HUES48 (cell line): ENCODE measurements around the gene VAT1L.

ENCODE experiments used
- H3K27ac ChIP-seq: one replicate; pipeline ENCODE4 v1.7.0; 2013; ENCODE audit warnings: low read depth, low read length, inconsistent platforms
- H3K27me3 ChIP-seq: 2 replicates; pipeline ENCODE4 v1.6.1; 2013; ENCODE audit warnings: mild to moderate bottlenecking, low read length; ENCODE audit not compliant: control insufficient read depth, insufficient read depth
- H3K36me3 ChIP-seq: 2 replicates; pipeline ENCODE4 v1.6.1; 2013; ENCODE audit warnings: low read length; ENCODE audit not compliant: control insufficient read depth, insufficient read depth
- H3K4me1 ChIP-seq: 2 replicates; pipeline ENCODE4 v1.6.1; 2013; ENCODE audit warnings: mild to moderate bottlenecking, low read length; ENCODE audit not compliant: control insufficient read depth, insufficient read depth
- H3K4me3 ChIP-seq: 2 replicates; pipeline ENCODE4 v1.5.1; 2013; ENCODE audit warnings: mild to moderate bottlenecking, low read depth, low read length
- H3K9ac ChIP-seq: 2 replicates; pipeline ENCODE4 v1.6.1; 2013; ENCODE audit warnings: mild to moderate bottlenecking, low read depth, low read length, moderate library complexity
- H3K9me3 ChIP-seq: 2 replicates; pipeline ENCODE4 v1.6.1; 2013; ENCODE audit warnings: low read length; ENCODE audit not compliant: control insufficient read depth, insufficient read depth

The VAT1L gene

DNA sequence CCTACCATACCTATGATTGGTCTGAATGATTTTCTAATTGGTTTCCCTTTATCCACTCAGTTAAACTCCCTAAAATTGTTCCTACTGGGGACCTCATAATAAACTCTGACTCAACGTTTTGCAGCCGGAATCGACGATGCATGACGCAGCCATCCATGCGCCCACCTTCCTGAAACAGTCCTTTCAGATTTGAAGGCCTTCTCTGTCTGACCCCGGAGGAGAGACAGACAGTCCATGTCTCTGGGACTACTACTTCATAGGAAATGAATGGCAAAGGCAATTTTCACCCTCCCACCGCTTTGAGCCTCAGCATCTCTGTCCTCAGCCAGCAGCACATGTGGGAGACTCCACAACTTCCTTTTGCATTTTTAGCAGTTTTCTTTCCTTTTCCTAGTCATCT is 13.5 kb downstream of the VAT1L start:
- H3K9me3 ChIP-seq = no peaks in the 10 kb centered on the region
- H3K27ac ChIP-seq = no peak overlapping the region
- no peak overlapping the region for H3K4me3 ChIP-seq
- H3K27me3 ChIP-seq = no peaks in the 10 kb centered on the region
- H3K36me3 ChIP-seq = peaks cover 6% of the 10 kb centered on the region; the same call in 1 of the 2 replicates
- no peak overlapping the region for H3K9ac ChIP-seq
- no peaks in the 10 kb centered on the region for H3K4me1 ChIP-seq

DNA sequence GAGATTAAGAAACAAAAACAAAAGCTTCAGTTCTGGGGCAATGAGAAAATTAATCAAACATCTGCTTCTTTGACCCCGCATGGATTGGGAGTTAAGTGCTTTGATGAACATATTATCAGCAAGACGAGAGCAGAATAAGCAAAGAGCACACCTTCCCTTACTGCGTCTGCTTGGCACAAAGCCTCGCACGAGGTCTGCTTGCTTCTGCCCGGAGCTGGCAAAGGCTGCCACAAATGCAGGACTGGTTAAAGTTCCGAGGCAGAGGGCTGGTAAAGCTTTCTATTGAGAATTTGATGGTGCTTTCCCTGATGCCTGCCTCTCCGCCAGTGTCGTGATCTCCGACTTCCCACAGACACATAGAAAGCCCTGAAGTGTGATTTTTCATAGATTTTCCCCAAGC is 17.0 kb downstream of the VAT1L start:
- Histone ChIP-seq H3K4me1 (no peaks in the 10 kb centered on the region), H3K9ac (no peak overlapping the region), H3K27ac (no peak overlapping the region), H3K9me3 (peaks cover 16% of the 10 kb centered on the region), H3K4me3 (no peak overlapping the region), H3K27me3 (no peaks in the 10 kb centered on the region), H3K36me3 (peaks cover 13% of the 10 kb centered on the region; the same call in 1 of the 2 replicates)

DNA sequence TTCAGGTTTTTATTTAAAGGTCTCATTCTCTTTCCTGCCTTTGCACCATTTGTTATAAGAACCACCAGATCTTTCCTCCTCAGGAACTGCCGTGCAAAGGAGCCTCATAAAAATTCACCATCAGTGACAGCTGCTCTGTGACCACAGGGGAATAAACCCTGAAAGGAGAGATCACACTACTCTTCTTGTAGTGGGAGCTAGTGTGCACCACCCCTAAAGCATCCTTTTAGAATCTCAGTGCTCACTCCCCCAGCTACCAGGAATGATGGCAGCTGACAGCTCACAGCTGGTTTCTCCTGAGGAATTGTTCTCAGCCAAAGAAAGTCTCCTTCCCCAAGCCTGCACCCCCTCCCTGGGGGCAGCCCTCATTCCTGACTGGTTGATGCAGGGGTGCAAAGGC is 18.7 kb downstream of the VAT1L start:
- Histone ChIP-seq H3K9ac (no peak overlapping the region), H3K36me3 (peaks cover 9% of the 10 kb centered on the region; the same call in 1 of the 2 replicates), H3K4me3 (no peak overlapping the region), H3K4me1 (no peaks in the 10 kb centered on the region), H3K9me3 (peaks cover 16% of the 10 kb centered on the region), H3K27me3 (no peaks in the 10 kb centered on the region), H3K27ac (no peak overlapping the region)

GRCh38 chr16:77812856-77813500 is 24.6 kb downstream of the VAT1L start:
- H3K36me3 ChIP-seq = peaks cover 11% of the 10 kb centered on the region
- H3K4me1 ChIP-seq = no peaks in the 10 kb centered on the region; the same call in 1 of the 2 replicates
- no peak overlapping the region for H3K27ac ChIP-seq
- no peak overlapping the region for H3K4me3 ChIP-seq
- H3K9ac ChIP-seq = no peak overlapping the region
- H3K9me3 ChIP-seq = peaks cover 6% of the 10 kb centered on the region
- no peaks in the 10 kb centered on the region for H3K27me3 ChIP-seq

DNA sequence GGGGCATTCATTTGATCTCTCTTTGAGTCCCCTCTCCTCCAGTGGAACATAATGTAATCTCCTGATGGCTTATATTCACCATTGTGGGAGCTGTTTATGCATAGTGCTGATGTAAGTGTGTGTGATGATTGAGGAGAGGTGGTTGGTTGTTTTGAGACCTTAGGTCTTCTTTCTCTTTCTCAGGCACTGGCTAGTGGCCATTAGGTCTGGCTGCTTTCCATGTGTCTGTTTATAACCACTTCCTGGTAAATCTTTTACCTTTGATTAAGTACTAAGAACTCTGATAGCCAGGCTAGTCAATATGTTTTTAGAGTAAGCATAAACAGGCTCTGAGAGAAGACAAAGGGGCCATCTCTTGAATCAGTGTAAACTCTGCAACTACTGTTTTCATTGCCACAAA is 27.9 kb downstream of the VAT1L start:
- no peak overlapping the region for H3K27ac ChIP-seq
- no peaks in the 10 kb centered on the region; the same call in 1 of the 2 replicates for H3K4me1 ChIP-seq
- H3K4me3 ChIP-seq = no peak overlapping the region
- H3K36me3 ChIP-seq = peaks cover 42% of the 10 kb centered on the region
- H3K9ac ChIP-seq = no peak overlapping the region
- H3K9me3 ChIP-seq = no peaks in the 10 kb centered on the region
- no peaks in the 10 kb centered on the region for H3K27me3 ChIP-seq

GRCh38 chr16:77820340-77820739 is 32.0 kb downstream of the VAT1L start:
- no peak overlapping the region for H3K27ac ChIP-seq
- H3K9me3 ChIP-seq = no peaks in the 10 kb centered on the region
- no peaks in the 10 kb centered on the region for H3K27me3 ChIP-seq
- no peak overlapping the region for H3K9ac ChIP-seq
- peaks cover 3% of the 10 kb centered on the region; the same call in 1 of the 2 replicates for H3K4me1 ChIP-seq
- no peak overlapping the region for H3K4me3 ChIP-seq
- peaks cover 64% of the 10 kb centered on the region for H3K36me3 ChIP-seq

GRCh38 chr16:77822661-77823060 is 34.3 kb downstream of the VAT1L start:
- H3K27me3 ChIP-seq = no peaks in the 10 kb centered on the region
- H3K9me3 ChIP-seq = no peaks in the 10 kb centered on the region
- H3K4me3 ChIP-seq = no peak overlapping the region
- no peak overlapping the region for H3K9ac ChIP-seq
- no peak overlapping the region for H3K27ac ChIP-seq
- peaks cover 75% of the 10 kb centered on the region for H3K36me3 ChIP-seq
- H3K4me1 ChIP-seq = 0 out of 2 replicates have a peak, but pooled peaks cover 3% of the 10 kb centered on the region

DNA sequence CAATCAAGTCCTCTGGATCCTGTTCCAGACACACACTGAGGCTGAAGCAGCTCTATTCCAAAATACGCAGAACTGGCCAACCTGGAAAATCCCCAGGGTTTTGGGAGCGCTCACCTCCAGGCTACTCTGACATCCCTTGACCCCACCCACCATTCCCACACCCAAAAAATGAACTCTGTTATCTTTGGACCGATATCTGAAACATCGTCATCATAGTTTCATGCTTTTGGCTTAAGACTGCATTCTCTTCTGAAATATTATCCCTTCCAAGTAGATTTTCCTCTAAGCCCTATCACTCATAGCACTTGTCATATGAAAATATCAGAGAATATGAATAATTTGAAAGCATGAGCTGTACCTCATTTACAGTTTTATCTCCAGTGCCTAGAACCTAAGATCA is 34.7 kb downstream of the VAT1L start:
- Histone ChIP-seq H3K9me3 (no peaks in the 10 kb centered on the region), H3K27ac (no peak overlapping the region), H3K4me1 (0 out of 2 replicates have a peak, but pooled peaks cover 3% of the 10 kb centered on the region), H3K36me3 (peaks cover 75% of the 10 kb centered on the region), H3K27me3 (no peaks in the 10 kb centered on the region), H3K9ac (no peak overlapping the region), H3K4me3 (no peak overlapping the region)

GRCh38 chr16:77825196-77825595 is 36.8 kb downstream of the VAT1L start:
- Histone ChIP-seq H3K27ac (no peak overlapping the region), H3K4me1 (0 out of 2 replicates have a peak, but pooled peaks cover 3% of the 10 kb centered on the region)

GRCh38 chr16:77827032-77827431 is 38.7 kb downstream of the VAT1L start:
- no peak overlapping the region for H3K9ac ChIP-seq
- H3K27ac ChIP-seq = no peak overlapping the region
- peaks cover 52% of the 10 kb centered on the region for H3K36me3 ChIP-seq

More at GRCh38 chr16:77825196-77825595, 36.8 kb downstream of the VAT1L start:
- no peaks in the 10 kb centered on the region for H3K27me3 ChIP-seq
- H3K9ac ChIP-seq = no peak overlapping the region
- H3K9me3 ChIP-seq = no peaks in the 10 kb centered on the region
- no peak overlapping the region for H3K4me3 ChIP-seq
- H3K36me3 ChIP-seq = peaks cover 68% of the 10 kb centered on the region

GRCh38 chr16:77833921-77834634 is 45.7 kb downstream of the VAT1L start:
- Histone ChIP-seq H3K36me3 (peaks cover 21% of the 10 kb centered on the region), H3K4me3 (no peak overlapping the region), H3K27ac (peak overlapping the region; percentile 94), H3K4me1 (peaks cover 14% of the 10 kb centered on the region), H3K9ac (peak overlapping the region; percentile 73), H3K9me3 (no peaks in the 10 kb centered on the region), H3K27me3 (no peaks in the 10 kb centered on the region)

More at GRCh38 chr16:77827032-77827431, 38.7 kb downstream of the VAT1L start:
- Histone ChIP-seq H3K27me3 (no peaks in the 10 kb centered on the region), H3K4me1 (0 out of 2 replicates have a peak, but pooled peaks cover 3% of the 10 kb centered on the region), H3K9me3 (no peaks in the 10 kb centered on the region), H3K4me3 (no peak overlapping the region)
